ENCODE data around the gene COMMD10.

COMMD10 gene

DNA sequence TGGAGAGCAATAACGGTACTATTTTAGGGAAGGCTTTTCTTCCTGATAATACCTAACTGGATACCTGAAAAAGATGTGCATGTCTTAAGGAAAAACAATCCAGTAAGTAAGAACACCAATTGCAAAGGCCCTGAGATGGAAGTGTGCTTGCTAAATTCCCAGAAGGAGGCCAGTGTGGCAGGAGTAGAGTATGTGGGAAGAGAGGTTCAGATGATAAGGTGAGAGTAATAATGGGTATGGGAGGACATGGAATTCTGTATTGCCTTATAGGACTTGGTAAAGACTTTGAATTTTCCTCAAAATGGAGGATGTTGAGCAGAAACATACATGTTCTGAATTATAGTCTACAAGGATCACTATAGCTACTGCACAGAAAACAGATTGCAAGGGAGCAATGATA, 89.3 kb downstream of the COMMD10 start:
- H3K27me3 ChIP-seq (ENCODE audit: low read length) = no peaks in the 10 kb centered on the region
- no peak overlapping the region for H3K9ac ChIP-seq (ENCODE audit: low read length)
- H3K27ac ChIP-seq (ENCODE audit: low read depth, low read length) = no peak overlapping the region
- H3K79me2 ChIP-seq (ENCODE audit: insufficient read depth, low read length) = no peaks in the 10 kb centered on the region
- H3K36me3 ChIP-seq (ENCODE audit: low read length) = no peaks in the 10 kb centered on the region
- TF ChIP-seq EZH2phosphoT487 (conservative IDR thresholded peaks at IDR 0.05; ENCODE audit: low read length) (no peak), CTCF (IDR thresholded peaks at IDR 0.05; ENCODE audit: insufficient read depth, low read length, poor library complexity, severe bottlenecking) (no peak)
- no peak overlapping the region for H3K4me2 ChIP-seq (ENCODE audit: low read depth, low read length, poor library complexity, severe bottlenecking)
- H4K20me1 ChIP-seq (ENCODE audit: low read depth, low read length) = no peaks in the 10 kb centered on the region
- H3K4me3 ChIP-seq (ENCODE audit: insufficient read depth, low read length, poor library complexity, severe bottlenecking) = no peak overlapping the region
- H3K9me3 ChIP-seq (ENCODE audit: insufficient read depth, low read length) = no peaks in the 10 kb centered on the region
- no peaks in the 10 kb centered on the region for H3K9me2 ChIP-seq (replicated peaks; ENCODE audit: insufficient read depth, low read length)
- H2AFZ ChIP-seq (ENCODE audit: low read depth, low read length, severe bottlenecking) = no peak overlapping the region
- H3F3A ChIP-seq (ENCODE audit: insufficient read depth) = no peaks in the 10 kb centered on the region

- H3K36me3 ChIP-seq (ENCODE audit: low read length) = no peaks in the 10 kb centered on the region
- H3K27ac ChIP-seq (ENCODE audit: low read depth, low read length) = no peak overlapping the region
- no peaks in the 10 kb centered on the region for H3K27me3 ChIP-seq (ENCODE audit: low read length)
- H3F3A ChIP-seq (ENCODE audit: insufficient read depth) = no peaks in the 10 kb centered on the region
- H2AFZ ChIP-seq (ENCODE audit: low read depth, low read length, severe bottlenecking) = no peak overlapping the region
- no peak overlapping the region for H3K4me3 ChIP-seq (ENCODE audit: insufficient read depth, low read length, poor library complexity, severe bottlenecking)
- TF ChIP-seq CTCF (IDR thresholded peaks at IDR 0.05; ENCODE audit: insufficient read depth, low read length, poor library complexity, severe bottlenecking) = no peak
- TF ChIP-seq EZH2phosphoT487 (conservative IDR thresholded peaks at IDR 0.05; ENCODE audit: low read length) = no peak
- H3K4me2 ChIP-seq (ENCODE audit: low read depth, low read length, poor library complexity, severe bottlenecking) = no peak overlapping the region
- no peaks in the 10 kb centered on the region for H3K9me3 ChIP-seq (ENCODE audit: insufficient read depth, low read length)
- H3K79me2 ChIP-seq (ENCODE audit: insufficient read depth, low read length) = no peaks in the 10 kb centered on the region
- H4K20me1 ChIP-seq (ENCODE audit: low read depth, low read length) = no peaks in the 10 kb centered on the region
- H3K9ac ChIP-seq (ENCODE audit: low read length) = no peak overlapping the region
- H3K9me2 ChIP-seq (replicated peaks; ENCODE audit: insufficient read depth, low read length) = no peaks in the 10 kb centered on the region
Observed at GRCh38 chr5:116176121-116176520, 91.3 kb downstream of the COMMD10 start.

DNA sequence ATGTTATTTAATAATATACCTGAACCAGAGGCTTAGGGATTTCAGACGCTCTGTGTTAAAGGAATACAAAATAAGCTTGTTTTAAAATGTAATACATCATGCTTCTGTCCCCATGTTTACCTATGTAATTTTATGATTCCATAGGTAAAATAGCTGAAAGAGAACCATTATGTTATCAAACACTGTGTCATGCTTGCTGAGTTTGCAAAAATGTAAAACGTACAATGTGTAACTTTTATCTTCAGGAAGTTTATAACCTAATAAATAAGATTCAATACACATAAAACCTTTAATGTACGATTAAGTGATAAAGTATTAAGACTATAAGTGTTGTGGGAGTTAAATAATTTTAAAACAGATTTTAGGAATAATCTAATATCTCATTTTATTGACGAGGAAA, 94.1 kb downstream of the COMMD10 start:
- TF ChIP-seq CTCF (IDR thresholded peaks at IDR 0.05; ENCODE audit: insufficient read depth, low read length, poor library complexity, severe bottlenecking) (no peak), EZH2phosphoT487 (conservative IDR thresholded peaks at IDR 0.05; ENCODE audit: low read length) (no peak)
- Histone ChIP-seq H4K20me1 (ENCODE audit: low read depth, low read length) (no peaks in the 10 kb centered on the region), H3K36me3 (ENCODE audit: low read length) (no peaks in the 10 kb centered on the region), H3K4me3 (ENCODE audit: insufficient read depth, low read length, poor library complexity, severe bottlenecking) (no peak overlapping the region), H3K9me3 (ENCODE audit: insufficient read depth, low read length) (no peaks in the 10 kb centered on the region), H3K4me2 (ENCODE audit: low read depth, low read length, poor library complexity, severe bottlenecking) (no peak overlapping the region), H3F3A (ENCODE audit: insufficient read depth) (no peaks in the 10 kb centered on the region), H3K9me2 (replicated peaks; ENCODE audit: insufficient read depth, low read length) (no peaks in the 10 kb centered on the region), H2AFZ (ENCODE audit: low read depth, low read length, severe bottlenecking) (no peak overlapping the region), H3K27ac (ENCODE audit: low read depth, low read length) (no peak overlapping the region), H3K27me3 (ENCODE audit: low read length) (no peaks in the 10 kb centered on the region), H3K79me2 (ENCODE audit: insufficient read depth, low read length) (no peaks in the 10 kb centered on the region), H3K9ac (ENCODE audit: low read length) (no peak overlapping the region)

DNA sequence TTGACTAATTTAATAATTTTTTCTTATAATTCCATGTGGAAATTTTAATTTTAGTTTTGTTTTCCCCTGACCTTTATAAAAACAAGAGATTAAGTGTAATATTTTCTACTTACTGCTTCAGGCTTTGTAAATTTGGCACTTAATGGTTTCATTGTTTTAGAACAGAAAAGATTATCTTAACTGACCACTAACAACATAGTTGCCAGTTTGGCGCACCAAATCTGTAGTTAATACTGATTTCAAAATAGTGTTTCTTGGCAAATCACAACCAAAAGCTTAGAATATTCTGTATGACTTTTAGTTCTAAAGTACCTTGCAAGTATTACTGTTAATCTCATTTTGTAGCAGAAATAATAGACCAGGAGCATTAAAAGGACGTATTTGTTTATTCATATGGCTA, 124.3 kb downstream of the COMMD10 start:
- no peak for TF ChIP-seq EZH2phosphoT487 (conservative IDR thresholded peaks at IDR 0.05; ENCODE audit: low read length)
- H4K20me1 ChIP-seq (ENCODE audit: low read depth, low read length) = no peaks in the 10 kb centered on the region
- H3K27ac ChIP-seq (ENCODE audit: low read depth, low read length) = no peak overlapping the region

More for the DNA sequence above, 124.3 kb downstream of the COMMD10 start:
- Histone ChIP-seq H3K9ac (ENCODE audit: low read length) (no peak overlapping the region), H3K27me3 (ENCODE audit: low read length) (no peaks in the 10 kb centered on the region), H3K4me2 (ENCODE audit: low read depth, low read length, poor library complexity, severe bottlenecking) (no peak overlapping the region), H3K79me2 (ENCODE audit: insufficient read depth, low read length) (no peaks in the 10 kb centered on the region), H3K9me3 (ENCODE audit: insufficient read depth, low read length) (no peaks in the 10 kb centered on the region), H3F3A (ENCODE audit: insufficient read depth) (no peaks in the 10 kb centered on the region), H3K36me3 (ENCODE audit: low read length) (no peaks in the 10 kb centered on the region), H2AFZ (ENCODE audit: low read depth, low read length, severe bottlenecking) (no peak overlapping the region), H3K9me2 (replicated peaks; ENCODE audit: insufficient read depth, low read length) (no peaks in the 10 kb centered on the region), H3K4me3 (ENCODE audit: insufficient read depth, low read length, poor library complexity, severe bottlenecking) (no peak overlapping the region)
